HepG2 (cell line): Measurements from ENCODE around the gene NTN5. TPM values are rescaled to one million over a fixed set of nuclear protein-coding genes. Genes with fewer than 3 reads are reported as not detected.

Experiments used
- ARNTL ChIP-seq: sonication (generic); formaldehyde crosslinking; IDR thresholded peaks from 2 replicates; pipeline ENCODE4 v1.4.0; 2020; ENCODE audit warnings: mild to moderate bottlenecking, missing genetic modification reagents
- CREB1 ChIP-seq, 2 experiments: fragments of 450-650 bp in 1 of 2; IDR thresholded peaks; 2 replicates each; pipeline ENCODE4 v1.6.1; 2016 to 2017; ENCODE audit warnings: control low read depth in 1 of 2, mild to moderate bottlenecking in 1 of 2, missing compliant biosample characterization in 1 of 2, missing genetic modification characterization in 1 of 2
- FOXO4 ChIP-seq: sonication (generic); formaldehyde crosslinking; conservative IDR thresholded peaks from 2 replicates; pipeline ENCODE4 v1.8.1; 2023; ENCODE audit warnings: missing genetic modification reagents
- JARID2 ChIP-seq: sonication (generic); formaldehyde crosslinking; IDR thresholded peaks from 2 replicates; pipeline ENCODE4 v1.8.1; 2023; ENCODE audit warnings: missing genetic modification reagents, inconsistent platforms; ENCODE audit not compliant: insufficient replicate concordance
- JUNB ChIP-seq: sonication (generic); formaldehyde crosslinking; IDR thresholded peaks from 2 replicates; pipeline ENCODE4 v1.8.0; 2022; ENCODE audit warnings: missing genetic modification reagents, mild to moderate bottlenecking, borderline replicate concordance
- KMT2A ChIP-seq: sonication (generic); formaldehyde crosslinking; IDR thresholded peaks from 2 replicates; pipeline ENCODE4 v1.4.0; 2020; ENCODE audit warnings: missing genetic modification reagents
- NFRKB ChIP-seq: fragments of 450-650 bp; IDR thresholded peaks from 2 replicates; pipeline ENCODE4 v1.6.1; 2017
- RFXANK ChIP-seq: IDR thresholded peaks from 2 replicates; pipeline ENCODE4 v1.6.1; 2016
- SMARCC2 ChIP-seq: fragments of 450-650 bp; IDR thresholded peaks from 2 replicates; pipeline ENCODE4 v1.6.1; 2017; ENCODE audit warnings: antibody characterized with exemption, mild to moderate bottlenecking
- U2AF1 ChIP-seq: fragments of 200-400 bp; formaldehyde crosslinking; optimal IDR thresholded peaks from 2 replicates; pipeline ENCODE3; 2017; ENCODE audit warnings: mild to moderate bottlenecking, low read depth, low read length
- UBTF ChIP-seq: sonication (generic); formaldehyde crosslinking; IDR thresholded peaks from 2 replicates; pipeline ENCODE4 v1.4.0; 2020; ENCODE audit warnings: mild to moderate bottlenecking, missing genetic modification reagents
- ZBTB34 ChIP-seq: sonication (generic); formaldehyde crosslinking; IDR thresholded peaks from 2 replicates; pipeline ENCODE4 v1.8.0; 2022; ENCODE audit warnings: mild to moderate bottlenecking, missing genetic modification reagents
- ZIK1 ChIP-seq: sonication (generic); formaldehyde crosslinking; IDR thresholded peaks from 2 replicates; pipeline ENCODE4 v1.5.0; 2020; ENCODE audit warnings: mild to moderate bottlenecking, low read depth, missing genetic modification reagents, borderline replicate concordance
- ZNF225 ChIP-seq: sonication (generic); formaldehyde crosslinking; IDR thresholded peaks from 2 replicates; pipeline ENCODE4 v1.4.0; 2020; ENCODE audit warnings: mild to moderate bottlenecking, missing genetic modification reagents
- ZNF281 ChIP-seq: sonication (generic); formaldehyde crosslinking; IDR thresholded peaks from 2 replicates; pipeline ENCODE4 v1.4.0; 2020; ENCODE audit warnings: missing genetic modification reagents, borderline replicate concordance
- ZNF446 ChIP-seq: sonication (generic); formaldehyde crosslinking; IDR thresholded peaks from 2 replicates; pipeline ENCODE4 v1.5.0; 2020; ENCODE audit warnings: mild to moderate bottlenecking, missing genetic modification reagents
- ZNF451 ChIP-seq: sonication (generic); formaldehyde crosslinking; IDR thresholded peaks from 2 replicates; pipeline ENCODE4 v1.5.0; 2020; ENCODE audit warnings: mild to moderate bottlenecking, missing genetic modification reagents
- ZNF782 ChIP-seq: sonication (generic); formaldehyde crosslinking; IDR thresholded peaks from 2 replicates; pipeline ENCODE4 v1.4.0; 2020; ENCODE audit warnings: missing genetic modification reagents, mild to moderate bottlenecking, borderline replicate concordance
- polyA plus RNA-seq, 8 experiments: library from polyadenylated mRNA; depleted of rRNA in 3 of 8; stranded (reverse) in 7 of 8; unstranded in 1 of 8; fragments of >200 nt; fragmentation: Illumina TruSeq in 4 of 8; extraction: Trizol in 4 of 8; gene quantifications; 2 replicates each; pipeline versions ENCODE4 v1.2.1 to v1.2.3, GENCODE V29; 2011 to 2016; ENCODE audit warnings: low read depth in 4 of 8, missing spikeins in 1 of 8, mixed read lengths in 1 of 8; ENCODE audit not compliant: insufficient read depth in 1 of 8
- total RNA-seq, 5 experiments: library from RNA; depleted of rRNA; stranded (reverse); fragments of >200 nt; fragmentation: Illumina TruSeq; extraction: Trizol; gene quantifications; 2 replicates each; pipeline ENCODE4 v1.2.3, GENCODE V29; 2016; ENCODE audit warnings: low read depth in 1 of 5

Gene NTN5
- total and polyA plus RNA-seq, 2 of the 13 experiments (the other 11 are each of a cell fraction or from before 2014, with no cell fraction given), result 0.05 TPM; not detected in 1

- TF ChIP-seq ZIK1 (CRISPR knock-in tag), result peak; percentile 30; the same call in 1 of the 2 replicates
- no peak; the same call in 1 of the 2 replicates for TF ChIP-seq ZNF281 (CRISPR knock-in tag)
- no peak for TF ChIP-seq ZNF451 (CRISPR knock-in tag)
- no peak for TF ChIP-seq FOXO4 (CRISPR knock-in tag)
- TF ChIP-seq UBTF (CRISPR knock-in tag), result peak; percentile 39; the same call in 1 of the 2 replicates
- TF ChIP-seq CREB1 (IDR thresholded peaks at IDR 0.05), result peak; percentile 75
- TF ChIP-seq CREB1 (CRISPR knock-in tag; IDR thresholded peaks at IDR 0.05), result peak; percentile 67; the same call in 1 of the 2 replicates
- TF ChIP-seq ZBTB34, result no peak
- no peak; the same call in 1 of the 2 replicates for TF ChIP-seq ZNF782 (CRISPR knock-in tag)
- TF ChIP-seq RFXANK (CRISPR knock-in tag), result peak; percentile 44; the same call in 1 of the 2 replicates
- 0 out of 2 replicates have a peak, but pooled peaks have one; percentile 29 for TF ChIP-seq KMT2A (CRISPR knock-in tag)
- TF ChIP-seq ARNTL, result no peak
- no peak for TF ChIP-seq JUNB (CRISPR knock-in tag)
- no peak for TF ChIP-seq SMARCC2
- TF ChIP-seq ZNF225 (CRISPR knock-in tag), result no peak
- no peak for TF ChIP-seq JARID2 (CRISPR knock-in tag)
- no peak for TF ChIP-seq NFRKB
- no peak for TF ChIP-seq ZNF446 (CRISPR knock-in tag)
- no peak for TF ChIP-seq U2AF1
These were observed 41.3 kb upstream of the NTN5 start (continued) for GRCh38 chr19:48713864-48714755.
